Measurements from ENCODE around the gene COPRS. TPM values are rescaled to one million over a fixed set of nuclear protein-coding genes. Genes with fewer than 3 reads are reported as not detected.

The COPRS gene
- total and polyA plus RNA-seq, 2 of the 4 experiments (the other 2 are of a cell fraction), result 95.3 to 123 TPM

DNA sequence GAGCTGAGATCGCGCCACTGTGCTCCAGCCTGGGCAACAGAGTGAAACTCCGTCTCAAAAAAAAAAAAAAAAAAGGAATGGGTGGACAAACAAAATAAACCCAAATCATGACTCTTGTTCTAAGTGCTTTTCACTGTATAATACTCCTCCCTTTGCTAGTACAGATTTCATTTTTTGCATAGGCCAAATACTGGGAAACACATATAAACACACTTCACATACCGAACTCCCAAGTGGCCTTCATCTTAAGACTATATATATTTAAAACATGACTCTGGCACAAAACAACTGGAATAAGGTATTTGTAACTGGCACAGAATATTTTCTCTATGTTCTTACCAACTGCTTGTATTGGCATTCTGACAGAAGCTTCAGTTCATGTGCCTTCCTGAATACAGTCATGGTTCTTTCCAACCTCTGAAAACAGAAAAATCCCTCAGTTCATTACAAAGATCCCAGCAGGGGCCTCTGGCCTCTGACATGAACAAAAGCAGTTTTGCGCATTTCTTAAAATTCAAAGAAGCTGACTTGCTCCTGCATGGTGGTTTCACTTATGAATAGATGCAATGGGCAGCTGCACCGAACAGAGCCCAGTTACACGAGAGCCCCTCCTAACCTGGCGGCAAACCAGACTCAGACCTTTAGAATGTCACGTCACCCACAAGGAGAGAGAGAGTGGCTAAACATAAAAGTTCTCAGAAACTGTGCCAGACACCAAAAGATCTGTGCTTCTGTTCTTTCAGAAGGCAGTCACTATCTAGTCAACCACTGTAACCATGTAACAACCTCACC, 19.1 kb upstream of the COPRS start:
- Histone ChIP-seq H3K56ac (ENCODE audit: extremely low read depth, insufficient read depth, low read length) (no peak overlapping the region), H3K23ac (ENCODE audit: low read depth, low read length) (no peak overlapping the region), H3K4me1 (ENCODE audit: control insufficient read depth, insufficient read depth, low read length) (no peaks in the 10 kb centered on the region), H3K18ac (ENCODE audit: low read depth, low read length) (no peak overlapping the region), H2AK9ac (replicated peaks; ENCODE audit: low read depth, low read length, poor library complexity) (no peak overlapping the region), H3K4ac (ENCODE audit: low read depth, low read length) (no peak overlapping the region), H4K20me1 (ENCODE audit: insufficient read depth, low read length) (no peaks in the 10 kb centered on the region), H2BK20ac (ENCODE audit: low read depth, low read length) (no peak overlapping the region), H4K8ac (ENCODE audit: low read depth in 2 of 2, low read length in 2 of 2) (no peak overlapping the region), H3K27ac (ENCODE audit: insufficient read depth, low read length) (no peak overlapping the region), H3K36me3 (ENCODE audit: control insufficient read depth, insufficient read depth, low read length) (peaks cover 58% of the 10 kb centered on the region), H3K79me1 (ENCODE audit: low read depth in 1 of 2, low read length in 2 of 2) (no peaks in the 10 kb centered on the region), H3K27me3 (ENCODE audit: control insufficient read depth, insufficient read depth, low read length) (no peaks in the 10 kb centered on the region), H3K4me2 (ENCODE audit: low read depth, low read length) (no peak overlapping the region), H3K14ac (replicated peaks; ENCODE audit: low read depth, low read length) (no peak overlapping the region), H3K9me3 (ENCODE audit: control insufficient read depth, insufficient read depth, low read length) (no peaks in the 10 kb centered on the region), H2BK120ac (ENCODE audit: low read depth, low read length) (no peak overlapping the region), H2BK15ac (ENCODE audit: low read depth, low read length) (no peak overlapping the region), H3K4me3 (ENCODE audit: insufficient read depth, low read depth, low read length) (no peak overlapping the region), H4K5ac (ENCODE audit: low read depth, low read length) (no peak overlapping the region), H2AK5ac (ENCODE audit: low read depth, low read length) (no peak overlapping the region), H3K9ac (ENCODE audit: low read depth, low read length) (no peak overlapping the region), H3K9me1 (ENCODE audit: insufficient read depth, low read length) (no peaks in the 10 kb centered on the region), H2AFZ (replicated peaks; ENCODE audit: low read length, poor library complexity) (no peak overlapping the region), H2BK5ac (ENCODE audit: low read depth, low read length, poor library complexity, severe bottlenecking) (no peak overlapping the region), H4K91ac (ENCODE audit: insufficient read depth, low read depth, low read length) (no peak overlapping the region)
- DNase-seq, result peak; percentile 49
- dilution Hi-C loops (cut with HindIII; ENCODE audit: low sequenced_read_pairs, unreplicated experiment), result no loop called here
- WGBS, 2 experiments (ENCODE audit: extremely low coverage in 2 of 2, insufficient read length in 1 of 2), result 100% methylated on average over 1 of the region's 9 CpGs; no CpG with 5 or more reads in 1 of the 2 experiments
- no peak for TF ChIP-seq CEBPB (IDR thresholded peaks at IDR 0.05; ENCODE audit: low read depth, low read length)
- no peak for TF ChIP-seq POLR2A (IDR thresholded peaks at IDR 0.05; ENCODE audit: low read depth, low read length)
- no peak for TF ChIP-seq SMC3 (IDR thresholded peaks at IDR 0.05; ENCODE audit: low read depth, low read length)
- no peak for TF ChIP-seq RFX5 (IDR thresholded peaks at IDR 0.05; ENCODE audit: low read depth, low read length)
- TF ChIP-seq MAFK (IDR thresholded peaks at IDR 0.05; ENCODE audit: low read depth, low read length), result no peak
- no peak for TF ChIP-seq NFE2L2 (IDR thresholded peaks at IDR 0.05; ENCODE audit: low read depth, low read length)
- no peak for TF ChIP-seq MAZ (IDR thresholded peaks at IDR 0.05; ENCODE audit: borderline replicate concordance, low read depth, low read length)
- TF ChIP-seq, protein P1, sequence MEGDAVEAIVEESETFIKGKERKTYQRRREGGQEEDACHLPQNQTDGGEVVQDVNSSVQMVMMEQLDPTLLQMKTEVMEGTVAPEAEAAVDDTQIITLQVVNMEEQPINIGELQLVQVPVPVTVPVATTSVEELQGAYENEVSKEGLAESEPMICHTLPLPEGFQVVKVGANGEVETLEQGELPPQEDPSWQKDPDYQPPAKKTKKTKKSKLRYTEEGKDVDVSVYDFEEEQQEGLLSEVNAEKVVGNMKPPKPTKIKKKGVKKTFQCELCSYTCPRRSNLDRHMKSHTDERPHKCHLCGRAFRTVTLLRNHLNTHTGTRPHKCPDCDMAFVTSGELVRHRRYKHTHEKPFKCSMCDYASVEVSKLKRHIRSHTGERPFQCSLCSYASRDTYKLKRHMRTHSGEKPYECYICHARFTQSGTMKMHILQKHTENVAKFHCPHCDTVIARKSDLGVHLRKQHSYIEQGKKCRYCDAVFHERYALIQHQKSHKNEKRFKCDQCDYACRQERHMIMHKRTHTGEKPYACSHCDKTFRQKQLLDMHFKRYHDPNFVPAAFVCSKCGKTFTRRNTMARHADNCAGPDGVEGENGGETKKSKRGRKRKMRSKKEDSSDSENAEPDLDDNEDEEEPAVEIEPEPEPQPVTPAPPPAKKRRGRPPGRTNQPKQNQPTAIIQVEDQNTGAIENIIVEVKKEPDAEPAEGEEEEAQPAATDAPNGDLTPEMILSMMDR (conservative IDR thresholded peaks at IDR 0.05; ENCODE audit: low read depth, low read length), result no peak
- no peak for TF ChIP-seq FOS (IDR thresholded peaks at IDR 0.05; ENCODE audit: low read depth, low read length)
- no peak for TF ChIP-seq RCOR1 (IDR thresholded peaks at IDR 0.05; ENCODE audit: insufficient replicate concordance, low read length)
- CTCF ChIA-PET, result no interaction called here
- in situ Hi-C loops (cut with MboI; ENCODE audit: low sequenced_read_pairs), result no loop called here
- ATAC-seq (ENCODE audit: low read depth), result peak; percentile 59
- intact Hi-C loops (cut with micrococcal nuclease), result no loop called here
- POLR2A ChIA-PET (ENCODE audit: unreplicated experiment), result no interaction called here
- BruUV-seq (replicated peaks), result no TSS peak
